Activated naive CD8-positive, alpha-beta T cell (primary cell): ENCODE measurements around the gene GDNF.

Source experiments
- H3K27ac Mint-ChIP-seq: one replicate; pipeline ENCODE4 v1.8.0; 2021; ENCODE audit warnings: mixed read lengths
- H3K27me3 Mint-ChIP-seq: one replicate; pipeline ENCODE4 v1.8.0; 2021; ENCODE audit warnings: mixed read lengths
- H3K36me3 Mint-ChIP-seq: one replicate; pipeline ENCODE4 v1.8.0; 2021; ENCODE audit warnings: mixed read lengths
- H3K4me1 Mint-ChIP-seq: one replicate; pipeline ENCODE4 v1.8.0; 2021; ENCODE audit warnings: low read depth, mixed read lengths
- H3K4me3 Mint-ChIP-seq: one replicate; pipeline ENCODE4 v1.8.0; 2021; ENCODE audit warnings: mild to moderate bottlenecking, mixed read lengths
- H3K9me3 Mint-ChIP-seq: one replicate; pipeline ENCODE4 v1.8.0; 2021; ENCODE audit warnings: low read depth, mixed read lengths

The GDNF gene

DNA sequence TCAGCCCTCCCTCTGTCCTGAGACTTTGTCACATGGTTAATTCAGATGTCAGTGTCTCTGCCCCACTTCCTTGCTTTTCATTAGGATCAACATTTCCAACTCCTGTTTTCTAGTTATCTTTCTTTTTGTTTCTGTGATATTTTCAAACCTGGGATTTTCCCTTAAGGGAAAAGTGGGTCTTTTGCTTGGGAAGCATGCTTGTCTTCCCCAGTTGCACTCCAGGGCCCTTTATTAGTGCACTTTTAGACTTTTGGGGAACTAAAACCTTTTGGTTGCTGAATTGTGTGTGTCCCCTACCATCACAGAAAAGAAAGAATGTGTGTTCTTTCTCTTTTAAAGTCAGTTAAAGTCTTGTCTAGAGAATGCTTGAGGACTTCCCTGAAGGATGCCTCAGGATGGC is 18.4 kb upstream of the GDNF start:
- H3K36me3 Mint-ChIP-seq, result no peaks in the 10 kb centered on the region
- H3K4me1 Mint-ChIP-seq, result no peaks in the 10 kb centered on the region
- peaks cover 16% of the 10 kb centered on the region for H3K9me3 Mint-ChIP-seq
- H3K27me3 Mint-ChIP-seq, result peaks cover 1% of the 10 kb centered on the region
- no peak overlapping the region for H3K4me3 Mint-ChIP-seq
- no peak overlapping the region for H3K27ac Mint-ChIP-seq

DNA sequence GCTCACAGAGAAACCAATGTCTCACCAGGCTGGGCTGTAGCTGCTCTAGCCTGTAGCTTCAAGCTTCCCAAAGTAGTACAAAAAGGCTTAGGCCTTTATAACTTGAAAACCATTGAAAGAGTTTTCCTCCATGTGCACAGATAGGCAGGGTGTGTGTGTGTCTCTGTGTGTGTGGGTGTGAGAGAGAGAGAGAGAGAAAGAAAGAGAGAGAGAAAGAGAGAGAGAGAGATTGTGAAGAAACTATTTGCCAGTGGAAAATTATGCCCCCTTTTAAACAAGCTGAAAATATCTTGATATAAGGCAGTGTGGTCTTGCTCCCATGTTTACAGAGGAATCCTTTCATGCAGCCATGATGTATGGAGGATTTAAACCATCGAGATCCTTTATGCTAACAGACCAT is 17.9 kb upstream of the GDNF start:
- no peak overlapping the region for H3K27ac Mint-ChIP-seq

DNA sequence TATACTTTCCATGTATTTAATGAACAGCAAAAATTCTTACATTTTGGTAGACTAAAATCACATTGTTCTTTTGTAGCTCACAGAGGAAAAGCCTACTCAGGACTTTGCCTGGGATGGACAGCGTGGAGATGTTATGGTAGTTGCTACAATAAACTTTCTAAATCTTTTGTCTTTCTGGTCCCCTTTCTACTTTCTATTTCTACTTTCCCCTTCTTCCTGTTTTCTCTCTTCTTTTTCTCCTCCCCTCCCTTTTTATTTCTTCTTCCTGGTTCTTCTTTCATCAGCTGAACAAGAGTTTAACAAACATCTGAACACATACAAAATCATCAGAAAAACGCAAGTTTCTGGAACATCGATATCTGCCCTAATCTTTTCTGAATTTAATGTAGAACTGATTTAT is 15.6 kb upstream of the GDNF start:
- Mint-ChIP-seq H3K27ac (no peak overlapping the region), H3K4me1 (no peaks in the 10 kb centered on the region), H3K9me3 (peaks cover 19% of the 10 kb centered on the region), H3K27me3 (peaks cover 5% of the 10 kb centered on the region), H3K36me3 (no peaks in the 10 kb centered on the region), H3K4me3 (no peak overlapping the region)

More for the DNA sequence above, 17.9 kb upstream of the GDNF start:
- Mint-ChIP-seq H3K27me3 (peaks cover 1% of the 10 kb centered on the region), H3K4me3 (no peak overlapping the region), H3K36me3 (no peaks in the 10 kb centered on the region), H3K4me1 (no peaks in the 10 kb centered on the region), H3K9me3 (peaks cover 16% of the 10 kb centered on the region)

DNA sequence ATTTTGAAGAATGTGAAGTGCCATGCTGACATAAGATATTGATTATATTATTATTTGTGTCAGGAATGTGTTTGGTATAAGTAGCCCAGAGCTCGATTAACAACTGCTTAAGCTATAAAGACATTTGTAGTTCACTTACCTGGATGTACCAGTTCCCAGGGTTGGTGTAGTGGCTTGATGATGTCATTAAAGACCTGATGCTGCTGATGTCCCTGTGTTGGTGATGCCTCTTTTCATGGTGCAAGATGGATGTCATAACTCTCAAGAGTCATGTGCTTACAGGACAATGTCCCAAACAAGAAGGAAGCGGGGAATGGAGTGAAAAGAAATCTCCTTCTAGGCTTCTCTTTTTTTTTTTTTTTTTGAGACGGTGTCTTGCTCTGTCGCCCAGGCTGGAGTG is 11.5 kb upstream of the GDNF start:
- Mint-ChIP-seq H3K4me3 (no peak overlapping the region), H3K9me3 (peaks cover 19% of the 10 kb centered on the region), H3K4me1 (no peaks in the 10 kb centered on the region), H3K27me3 (peaks cover 8% of the 10 kb centered on the region), H3K27ac (no peak overlapping the region), H3K36me3 (no peaks in the 10 kb centered on the region)

DNA sequence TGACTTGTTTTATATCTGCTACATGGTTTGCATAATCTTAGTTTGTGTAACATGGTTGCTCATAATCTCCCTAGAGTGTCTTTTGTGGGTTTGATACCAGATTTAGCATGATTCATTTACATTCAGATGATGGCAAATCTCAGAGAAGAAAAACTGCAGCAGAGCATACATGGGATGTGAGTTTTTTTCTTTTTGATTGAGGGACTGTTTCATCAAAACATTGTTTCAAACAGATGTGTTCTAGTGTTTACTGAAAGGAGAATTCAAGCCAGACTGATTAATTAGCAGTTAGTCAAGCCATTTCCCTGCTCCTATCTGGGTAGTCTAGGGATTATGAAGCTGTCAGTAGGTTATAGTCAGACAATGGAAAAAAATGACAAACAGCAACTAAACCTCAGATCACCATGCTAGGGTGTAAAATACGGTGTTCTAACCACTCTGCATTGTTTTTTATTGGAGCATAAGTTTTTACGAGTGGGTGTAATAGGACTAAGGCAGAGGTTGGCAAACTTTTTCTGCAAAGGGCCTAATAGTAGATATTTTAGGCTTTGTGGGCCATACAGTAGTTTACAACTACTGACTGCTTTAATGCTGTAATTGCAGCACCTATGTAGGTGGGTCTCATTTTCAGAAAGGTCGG is 10.5 kb upstream of the GDNF start:
- H3K9me3 Mint-ChIP-seq, result peaks cover 13% of the 10 kb centered on the region
- H3K36me3 Mint-ChIP-seq, result no peaks in the 10 kb centered on the region
- peaks cover 10% of the 10 kb centered on the region for H3K27me3 Mint-ChIP-seq
- no peaks in the 10 kb centered on the region for H3K4me1 Mint-ChIP-seq
- no peak overlapping the region for H3K27ac Mint-ChIP-seq
- no peak overlapping the region for H3K4me3 Mint-ChIP-seq

DNA sequence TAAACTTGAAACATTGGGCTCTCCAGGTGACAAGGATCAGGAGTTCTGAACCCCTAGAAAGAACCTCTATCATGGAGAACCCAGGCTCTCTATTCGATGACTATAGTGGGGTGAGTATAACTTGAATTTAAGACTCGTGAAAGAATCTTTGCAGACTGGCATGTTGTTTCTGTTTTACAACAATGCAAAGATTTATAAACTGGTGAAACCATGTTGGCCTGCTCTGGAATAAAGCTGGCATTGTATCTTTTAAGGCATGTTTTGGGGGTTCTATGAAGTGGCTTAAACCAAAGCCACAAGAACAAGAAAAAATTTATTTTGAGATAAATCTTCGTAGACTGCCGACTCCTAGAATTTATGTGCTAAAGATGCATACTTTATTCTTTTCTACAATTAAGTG is 9.8 kb upstream of the GDNF start:
- H3K4me1 Mint-ChIP-seq, result no peaks in the 10 kb centered on the region
- H3K4me3 Mint-ChIP-seq, result no peak overlapping the region
- no peaks in the 10 kb centered on the region for H3K36me3 Mint-ChIP-seq

DNA sequence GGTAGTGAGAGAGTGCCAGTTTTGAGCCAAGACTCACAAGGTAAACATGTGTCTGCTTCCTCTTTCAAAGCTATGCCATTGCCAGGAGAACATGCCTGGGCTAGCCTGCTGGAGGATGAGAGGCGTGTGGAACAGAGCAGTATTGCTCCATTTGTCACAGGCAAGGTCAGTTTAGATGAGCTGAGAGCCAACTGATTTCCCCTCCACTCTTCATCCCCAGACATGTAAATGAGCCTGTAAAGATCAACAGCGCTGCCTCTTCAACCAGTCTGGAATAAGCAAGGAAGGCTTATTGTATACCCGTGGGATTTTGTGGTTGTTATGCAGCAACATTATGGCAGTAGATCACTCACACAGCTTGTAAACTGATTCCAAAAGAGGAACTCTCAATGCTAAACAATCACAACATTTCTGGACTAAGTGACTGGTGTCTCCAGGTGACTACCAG is 8.2 kb upstream of the GDNF start:
- Mint-ChIP-seq H3K36me3 (no peaks in the 10 kb centered on the region), H3K4me1 (no peaks in the 10 kb centered on the region), H3K27me3 (peaks cover 20% of the 10 kb centered on the region), H3K4me3 (no peak overlapping the region), H3K27ac (no peak overlapping the region), H3K9me3 (peaks cover 3% of the 10 kb centered on the region)

More for the DNA sequence above, 9.8 kb upstream of the GDNF start:
- peaks cover 14% of the 10 kb centered on the region for H3K27me3 Mint-ChIP-seq
- peaks cover 6% of the 10 kb centered on the region for H3K9me3 Mint-ChIP-seq
- H3K27ac Mint-ChIP-seq, result no peak overlapping the region

DNA sequence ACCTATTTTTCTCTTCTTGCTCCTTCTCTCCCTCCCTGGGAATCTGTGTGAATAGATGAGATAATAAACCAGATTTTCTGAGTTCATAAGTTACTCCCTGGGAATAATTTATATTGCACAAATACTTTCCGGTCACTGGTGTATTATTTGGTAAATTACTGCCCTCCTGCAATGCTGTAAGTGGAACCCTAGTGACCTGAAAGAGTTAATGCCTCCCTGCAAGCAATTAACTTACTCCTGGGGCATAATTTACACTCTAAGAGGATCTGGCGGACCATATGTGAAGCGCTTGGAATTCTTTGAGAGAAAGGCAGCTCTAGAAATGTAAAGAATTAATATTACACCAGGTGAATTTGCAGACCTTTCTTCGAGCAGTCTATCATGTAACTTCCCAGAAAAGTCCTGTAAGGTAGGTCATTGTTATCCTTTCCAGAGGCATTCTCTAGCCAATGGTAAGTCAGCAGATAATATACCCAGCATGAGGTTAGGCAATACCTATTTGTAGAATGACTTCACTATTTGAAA is 7.0 kb upstream of the GDNF start:
- Mint-ChIP-seq H3K27ac (no peak overlapping the region), H3K36me3 (no peaks in the 10 kb centered on the region), H3K27me3 (peaks cover 23% of the 10 kb centered on the region), H3K4me3 (no peak overlapping the region), H3K9me3 (peaks cover 3% of the 10 kb centered on the region), H3K4me1 (no peaks in the 10 kb centered on the region)

DNA sequence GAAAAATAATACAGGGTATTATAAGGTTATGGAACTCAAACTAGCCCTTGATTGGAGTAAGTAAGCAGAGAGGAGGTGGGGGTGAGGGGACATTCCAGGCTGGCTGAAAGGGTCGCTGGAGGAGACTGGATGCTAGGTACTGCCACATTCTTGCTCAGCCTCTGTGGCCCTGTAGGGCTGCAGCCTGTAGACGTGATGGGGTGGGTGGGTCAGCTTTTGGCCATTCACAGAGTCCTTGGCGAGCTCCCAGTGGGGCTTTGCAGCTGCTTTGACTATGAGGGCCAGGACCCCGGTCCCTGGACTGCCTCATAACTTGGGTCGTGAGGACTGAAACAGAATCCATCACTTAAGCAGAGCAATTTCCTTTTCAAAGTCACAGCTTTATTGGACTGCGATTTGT is 4.2 kb upstream of the GDNF start:
- H3K9me3 Mint-ChIP-seq, result no peaks in the 10 kb centered on the region
- H3K4me1 Mint-ChIP-seq, result peaks cover 6% of the 10 kb centered on the region
- H3K36me3 Mint-ChIP-seq, result no peaks in the 10 kb centered on the region
- no peak overlapping the region for H3K27ac Mint-ChIP-seq
- no peak overlapping the region for H3K4me3 Mint-ChIP-seq
- peaks cover 29% of the 10 kb centered on the region for H3K27me3 Mint-ChIP-seq

DNA sequence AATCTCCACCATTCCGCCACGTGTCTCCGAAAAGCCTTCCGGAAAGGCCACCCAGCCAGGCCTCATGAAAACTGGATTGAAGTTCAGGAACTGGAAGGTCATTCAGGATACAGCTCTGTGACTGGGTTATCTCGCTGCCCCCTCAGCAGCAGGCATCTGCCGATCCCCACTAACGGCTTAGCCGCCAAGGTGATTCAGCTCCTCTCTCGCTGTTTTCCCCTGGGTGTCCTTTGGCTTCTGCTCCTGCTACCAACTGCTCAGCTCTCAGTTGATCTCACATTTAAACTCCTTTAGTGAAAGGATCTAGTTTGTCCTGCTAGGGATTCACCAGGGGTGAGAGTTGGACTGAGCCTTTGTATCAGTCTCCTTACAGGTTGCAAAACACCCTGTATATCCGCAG is 2.2 kb upstream of the GDNF start:
- no peak overlapping the region for H3K27ac Mint-ChIP-seq
- H3K4me3 Mint-ChIP-seq, result no peak overlapping the region
- no peaks in the 10 kb centered on the region for H3K36me3 Mint-ChIP-seq
- peaks cover 42% of the 10 kb centered on the region for H3K27me3 Mint-ChIP-seq
- no peaks in the 10 kb centered on the region for H3K9me3 Mint-ChIP-seq
- peaks cover 24% of the 10 kb centered on the region for H3K4me1 Mint-ChIP-seq

DNA sequence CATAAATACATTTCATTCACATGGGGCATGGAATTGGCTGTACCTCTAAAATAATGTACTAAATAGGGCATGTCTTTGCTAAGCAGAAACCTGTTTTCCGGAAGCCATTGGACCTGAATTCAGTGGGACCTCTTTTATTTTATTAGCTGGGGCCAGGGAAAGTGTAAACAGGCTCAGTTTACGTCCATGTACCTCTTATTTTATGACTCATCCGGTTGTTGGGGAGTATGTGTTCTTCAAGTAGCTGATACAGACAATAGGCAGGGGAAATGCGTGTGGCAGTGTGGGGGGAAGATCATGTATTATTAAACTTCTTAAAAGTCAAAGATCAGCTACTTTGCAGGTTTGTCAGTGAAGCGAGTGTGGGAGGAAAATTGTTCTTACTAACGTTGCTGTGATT is 1.4 kb upstream of the GDNF start:
- H3K9me3 Mint-ChIP-seq, result no peaks in the 10 kb centered on the region
- no peak overlapping the region for H3K4me3 Mint-ChIP-seq
- H3K4me1 Mint-ChIP-seq, result peaks cover 27% of the 10 kb centered on the region
- H3K27me3 Mint-ChIP-seq, result peaks cover 40% of the 10 kb centered on the region
- H3K27ac Mint-ChIP-seq, result no peak overlapping the region
- H3K36me3 Mint-ChIP-seq, result no peaks in the 10 kb centered on the region

DNA sequence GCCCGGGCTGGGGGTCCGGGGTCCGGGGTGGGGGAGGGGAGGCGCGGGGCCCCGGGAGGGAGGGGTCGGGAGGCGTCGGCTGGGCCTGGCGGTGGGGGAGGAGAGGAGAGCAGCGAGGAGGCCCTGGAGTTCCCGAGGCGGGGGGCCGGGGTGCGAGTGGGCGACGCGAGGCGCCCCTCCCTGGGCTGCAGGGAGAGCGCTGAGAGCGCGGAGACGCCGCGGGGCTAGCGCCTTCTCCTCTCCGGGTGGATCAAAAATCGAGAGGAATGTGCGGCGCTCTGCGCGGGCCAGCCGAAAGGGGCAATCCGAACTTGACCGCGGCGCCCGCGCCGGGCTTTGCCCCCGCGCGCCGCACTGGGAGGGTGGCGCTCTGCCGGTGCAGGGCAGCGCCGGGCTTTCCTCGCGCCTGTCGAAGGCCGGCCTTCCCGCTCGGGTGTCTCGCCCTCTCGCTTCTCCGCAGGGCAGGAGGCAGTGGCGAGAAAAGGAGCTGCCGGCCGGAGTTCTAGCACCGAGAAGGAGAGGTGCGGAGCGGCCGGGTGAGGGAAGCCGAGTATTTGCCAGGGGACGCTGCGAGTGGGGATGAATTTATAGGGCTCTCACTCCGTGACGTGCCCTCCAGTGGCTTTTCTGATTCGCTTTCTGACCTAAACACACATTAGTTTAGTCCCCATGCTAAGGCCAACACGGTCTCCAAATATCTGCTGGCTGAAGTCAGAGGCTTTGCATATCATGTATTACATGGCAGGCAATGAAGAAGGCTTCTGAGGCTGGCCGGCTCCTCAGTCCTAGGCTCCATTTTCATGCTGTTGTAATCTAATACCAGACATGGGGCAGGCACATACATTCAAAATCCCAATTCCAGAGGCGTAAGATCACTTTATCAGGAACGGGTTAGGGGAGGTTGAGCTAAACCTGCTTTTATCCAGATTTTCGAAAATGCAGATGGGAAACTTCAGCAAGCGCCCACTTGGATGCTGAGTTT is 503 bp upstream of the GDNF start:
- Mint-ChIP-seq H3K27me3 (peaks cover 45% of the 10 kb centered on the region), H3K9me3 (no peaks in the 10 kb centered on the region), H3K4me3 (peak overlapping the region; percentile 12)

DNA sequence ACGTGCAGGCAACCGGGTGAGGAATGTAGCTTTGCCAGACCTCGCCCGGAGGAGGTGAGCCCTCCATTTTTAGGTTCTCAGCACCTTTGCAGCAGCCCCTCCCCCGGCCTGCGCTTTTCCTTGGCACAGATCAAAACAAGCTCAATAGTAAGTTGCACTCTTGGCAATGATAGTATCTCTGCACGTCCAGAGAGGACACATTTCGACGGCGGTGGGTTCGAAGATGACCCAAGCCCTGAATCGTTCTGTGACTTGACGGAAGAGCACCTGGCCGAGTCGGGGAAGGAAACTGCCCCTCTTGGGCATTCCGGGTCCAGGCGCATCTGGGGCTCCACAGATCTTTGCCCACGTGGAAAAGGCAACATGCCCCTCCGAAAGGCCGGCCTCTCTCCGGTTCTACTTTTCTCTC is 904 bp downstream of the GDNF start:
- Mint-ChIP-seq H3K27me3 (peaks cover 47% of the 10 kb centered on the region), H3K27ac (no peak overlapping the region), H3K4me3 (peak overlapping the region; percentile 32)

More for the DNA sequence above, 503 bp upstream of the GDNF start:
- H3K36me3 Mint-ChIP-seq, result no peaks in the 10 kb centered on the region
- peaks cover 31% of the 10 kb centered on the region for H3K4me1 Mint-ChIP-seq
- no peak overlapping the region for H3K27ac Mint-ChIP-seq

DNA sequence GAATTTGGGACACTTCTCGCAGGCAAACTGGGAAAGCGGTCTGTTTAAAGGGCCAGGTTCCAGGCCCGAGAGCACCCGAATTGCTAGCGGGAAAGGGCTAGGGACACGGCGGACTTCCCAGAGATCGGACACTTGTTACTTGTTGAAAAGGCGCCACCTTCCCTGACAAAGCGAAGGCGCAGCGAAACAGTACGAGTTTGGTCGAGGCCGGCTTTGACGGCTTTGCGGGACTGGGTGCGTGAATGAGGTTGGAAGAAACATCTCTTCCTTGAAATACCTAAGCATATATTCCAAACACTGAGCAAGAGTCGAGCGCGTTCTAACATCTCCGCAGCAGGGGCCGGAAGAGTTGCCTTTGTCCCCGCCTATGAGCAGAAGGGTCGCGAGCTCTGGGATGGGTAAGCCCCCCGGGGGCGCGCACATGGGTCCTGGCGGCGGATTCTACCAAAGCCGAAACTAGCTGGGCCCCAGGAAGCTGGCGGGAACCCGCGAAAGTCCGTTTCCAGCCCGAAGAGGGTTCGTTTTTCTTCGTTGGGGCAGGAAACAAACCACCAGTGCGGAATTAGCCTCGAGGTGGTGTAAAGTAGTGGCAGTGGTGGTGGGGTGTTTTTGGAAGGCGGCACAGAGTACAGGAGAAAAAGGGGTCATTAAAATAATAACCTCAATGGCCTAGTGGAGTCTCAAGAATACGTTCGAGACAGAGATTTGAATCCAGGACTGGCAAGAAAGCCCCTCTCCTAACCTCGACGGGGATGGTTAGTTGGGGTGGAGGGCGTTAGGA is 1.5 kb downstream of the GDNF start:
- Mint-ChIP-seq H3K36me3 (no peaks in the 10 kb centered on the region), H3K4me3 (peak overlapping the region; percentile 73), H3K9me3 (no peaks in the 10 kb centered on the region), H3K4me1 (peaks cover 32% of the 10 kb centered on the region), H3K27ac (no peak overlapping the region), H3K27me3 (peaks cover 45% of the 10 kb centered on the region)

More for the DNA sequence above, 904 bp downstream of the GDNF start:
- Mint-ChIP-seq H3K9me3 (no peaks in the 10 kb centered on the region), H3K36me3 (no peaks in the 10 kb centered on the region), H3K4me1 (peaks cover 32% of the 10 kb centered on the region)
